Measurements from ENCODE around the gene DDX10.

The DDX10 gene

DNA sequence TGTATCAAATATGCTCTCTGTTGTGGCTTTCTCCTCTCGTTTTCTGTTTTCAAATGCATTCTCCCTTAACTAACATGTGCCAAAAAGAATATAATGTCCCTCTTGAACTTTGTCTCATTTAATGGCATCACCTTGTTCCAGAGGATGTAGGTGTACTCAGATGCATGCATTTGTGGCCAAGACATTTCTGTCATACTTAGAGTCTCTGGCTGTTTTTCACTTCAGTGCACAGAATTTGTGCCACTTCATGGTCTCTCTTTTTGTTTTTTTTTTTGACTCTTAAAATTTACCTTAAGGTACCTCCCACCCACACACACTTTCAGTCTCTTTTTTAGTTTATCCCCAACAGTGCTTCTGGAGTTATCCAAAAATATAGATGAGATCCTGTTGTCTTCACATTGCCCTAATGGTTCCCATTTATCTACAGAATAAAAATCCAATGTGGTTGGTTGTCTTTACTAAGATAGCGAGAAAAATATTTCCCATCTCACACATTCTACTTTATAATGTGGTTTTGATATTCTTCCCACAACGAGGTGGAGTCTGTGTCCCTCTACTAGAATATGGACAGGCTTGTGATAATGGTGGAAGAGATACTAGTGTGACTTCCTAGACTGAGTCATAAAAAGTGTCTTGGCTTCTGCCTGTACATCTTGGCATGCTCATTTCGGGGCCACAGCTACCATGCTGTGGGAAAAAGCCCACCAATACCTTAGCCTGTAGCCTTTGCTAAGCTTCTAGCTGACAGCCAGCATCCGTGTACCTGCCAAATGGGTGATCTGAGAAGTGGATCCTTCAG lies 125.8 kb downstream of the DDX10 start:
- TF ChIP-seq, protein P1, sequence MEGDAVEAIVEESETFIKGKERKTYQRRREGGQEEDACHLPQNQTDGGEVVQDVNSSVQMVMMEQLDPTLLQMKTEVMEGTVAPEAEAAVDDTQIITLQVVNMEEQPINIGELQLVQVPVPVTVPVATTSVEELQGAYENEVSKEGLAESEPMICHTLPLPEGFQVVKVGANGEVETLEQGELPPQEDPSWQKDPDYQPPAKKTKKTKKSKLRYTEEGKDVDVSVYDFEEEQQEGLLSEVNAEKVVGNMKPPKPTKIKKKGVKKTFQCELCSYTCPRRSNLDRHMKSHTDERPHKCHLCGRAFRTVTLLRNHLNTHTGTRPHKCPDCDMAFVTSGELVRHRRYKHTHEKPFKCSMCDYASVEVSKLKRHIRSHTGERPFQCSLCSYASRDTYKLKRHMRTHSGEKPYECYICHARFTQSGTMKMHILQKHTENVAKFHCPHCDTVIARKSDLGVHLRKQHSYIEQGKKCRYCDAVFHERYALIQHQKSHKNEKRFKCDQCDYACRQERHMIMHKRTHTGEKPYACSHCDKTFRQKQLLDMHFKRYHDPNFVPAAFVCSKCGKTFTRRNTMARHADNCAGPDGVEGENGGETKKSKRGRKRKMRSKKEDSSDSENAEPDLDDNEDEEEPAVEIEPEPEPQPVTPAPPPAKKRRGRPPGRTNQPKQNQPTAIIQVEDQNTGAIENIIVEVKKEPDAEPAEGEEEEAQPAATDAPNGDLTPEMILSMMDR (conservative IDR thresholded peaks at IDR 0.05): no peak
- TF ChIP-seq ZFX (IDR thresholded peaks at IDR 0.05): no peak
- no peak overlapping the region for H3K27ac ChIP-seq

DNA sequence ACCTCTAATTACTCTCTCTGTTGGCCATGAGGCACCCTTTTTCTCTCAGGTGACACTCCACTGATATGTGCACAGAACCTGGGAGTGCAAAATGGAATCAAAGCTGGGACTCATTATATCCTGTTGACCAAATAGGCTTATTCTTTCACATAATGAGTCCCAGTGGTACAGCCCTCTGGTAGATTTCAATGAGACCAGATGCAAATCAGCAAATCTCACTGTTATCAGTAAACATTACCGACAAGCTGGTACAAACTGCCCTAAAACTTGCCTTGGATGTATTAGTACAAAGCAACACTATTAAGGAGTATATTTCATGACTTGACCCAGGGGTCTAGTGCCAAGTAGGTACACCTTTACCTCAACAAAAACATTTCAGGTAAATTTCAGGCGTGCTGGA lies 128.3 kb downstream of the DDX10 start:
- no peak overlapping the region for H3K27ac ChIP-seq
- TF ChIP-seq, protein P1 (conservative IDR thresholded peaks at IDR 0.05): no peak
- no peak for TF ChIP-seq ZFX (IDR thresholded peaks at IDR 0.05)

DNA sequence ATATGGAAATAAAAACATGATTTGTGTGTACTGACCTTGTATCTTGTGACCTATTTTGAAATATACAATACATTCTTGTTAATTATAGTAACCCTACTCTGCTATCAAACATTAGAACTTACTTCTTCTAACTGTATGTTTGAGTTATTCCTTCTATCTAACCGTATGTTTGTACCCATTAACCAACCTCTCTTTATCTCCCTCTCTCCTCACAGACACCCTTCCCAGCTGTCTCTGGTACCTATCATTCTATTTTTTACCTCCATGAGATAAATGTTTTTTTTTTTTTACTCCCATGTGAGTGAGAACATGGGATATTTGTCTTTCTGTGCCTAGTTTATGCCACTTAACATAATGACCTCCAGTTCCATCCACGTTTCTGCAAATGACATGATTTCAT lies 128.7 kb downstream of the DDX10 start:
- H3K27ac ChIP-seq: no peak overlapping the region
- no peak for TF ChIP-seq ZFX (IDR thresholded peaks at IDR 0.05)
- TF ChIP-seq, protein P1 (conservative IDR thresholded peaks at IDR 0.05): no peak

DNA sequence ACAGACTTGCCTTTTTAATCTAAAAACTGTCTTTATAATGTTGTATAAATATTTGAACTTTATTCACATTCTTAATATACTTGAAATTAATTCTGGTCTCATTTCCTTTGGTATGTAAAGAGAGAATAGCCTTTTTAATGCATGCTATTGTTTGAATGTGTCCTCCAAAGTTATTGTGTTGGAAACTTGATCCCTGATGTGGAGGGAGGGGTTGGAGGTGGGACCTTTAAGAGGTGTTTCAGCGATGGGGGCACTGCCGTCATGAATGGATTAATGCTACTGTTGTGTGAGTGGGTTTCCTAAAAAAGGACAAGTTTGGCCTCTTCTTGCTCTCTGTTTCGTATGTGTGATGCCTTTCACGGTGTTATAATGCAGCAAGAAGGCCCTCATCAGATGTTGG lies 131.7 kb downstream of the DDX10 start:
- TF ChIP-seq, protein P1 (conservative IDR thresholded peaks at IDR 0.05): no peak
- no peak for TF ChIP-seq ZFX (IDR thresholded peaks at IDR 0.05)
- no peak overlapping the region for H3K27ac ChIP-seq

DNA sequence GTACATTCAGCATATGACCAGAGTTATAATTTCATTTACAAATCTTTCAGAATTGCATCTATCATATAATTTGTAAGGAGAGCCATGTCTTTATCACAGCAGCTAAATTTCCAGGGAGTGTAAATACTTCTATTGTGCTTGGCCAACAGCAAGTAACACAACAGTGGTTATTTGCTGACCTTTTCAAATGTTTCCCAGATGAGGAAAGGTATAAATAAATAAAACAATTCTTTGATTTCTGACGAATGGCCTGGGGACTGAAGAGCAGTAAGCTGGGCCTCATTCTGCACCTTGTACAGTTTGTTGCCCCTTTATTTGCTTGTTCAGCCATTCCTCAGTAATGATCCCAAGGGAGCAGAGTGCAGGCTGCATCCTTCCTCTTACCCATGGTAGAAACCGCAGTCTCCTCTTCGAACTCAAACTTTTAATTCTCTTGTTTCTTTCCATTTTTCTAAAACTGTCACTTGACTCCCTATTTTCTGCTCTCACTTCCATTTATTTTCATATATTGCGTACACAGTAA lies 132.8 kb downstream of the DDX10 start:
- no peak for TF ChIP-seq ZFX (IDR thresholded peaks at IDR 0.05)
- TF ChIP-seq, protein P1 (conservative IDR thresholded peaks at IDR 0.05): no peak
- H3K27ac ChIP-seq: no peak overlapping the region

DNA sequence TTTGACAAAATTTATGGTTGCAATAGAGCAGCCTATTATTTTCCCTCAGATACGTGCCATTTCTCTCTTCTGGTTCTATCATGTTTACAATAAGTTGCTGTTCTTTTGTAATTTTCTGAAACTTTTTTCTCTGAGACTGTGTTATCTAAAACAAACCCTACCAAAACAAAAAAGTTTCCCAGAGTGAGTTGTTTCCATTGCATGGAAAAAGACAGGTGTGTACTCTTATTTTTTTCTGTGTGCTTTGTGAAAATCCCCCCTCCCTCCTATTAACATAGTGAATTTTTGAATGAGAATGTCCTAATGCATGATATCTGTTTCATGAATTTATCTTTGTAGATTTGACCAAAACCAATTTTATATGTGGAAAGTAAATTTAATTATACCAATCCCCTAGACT lies 137.6 kb downstream of the DDX10 start:
- no peak for TF ChIP-seq ZFX (IDR thresholded peaks at IDR 0.05)
- TF ChIP-seq, protein P1 (conservative IDR thresholded peaks at IDR 0.05): no peak
- H3K27ac ChIP-seq: no peak overlapping the region

DNA sequence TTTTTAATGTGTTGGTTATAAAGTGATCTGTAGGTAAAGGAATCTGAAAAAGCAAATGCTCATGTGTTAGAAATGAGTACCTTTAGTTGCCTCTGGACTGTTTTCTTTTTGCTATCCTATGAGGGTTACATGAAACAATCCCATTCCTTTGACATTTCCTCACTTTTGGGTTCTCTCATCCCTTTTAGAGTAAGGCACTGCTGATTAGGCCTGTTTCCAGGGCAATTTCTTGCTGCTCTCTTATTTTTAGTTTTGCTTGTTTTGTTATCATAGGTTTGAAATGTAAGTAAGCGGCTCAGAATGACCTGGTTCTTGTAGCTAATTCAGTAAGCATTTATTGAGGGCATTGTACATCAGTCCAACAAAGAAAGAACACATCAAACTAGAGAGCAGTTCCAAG lies 138.9 kb downstream of the DDX10 start:
- H3K27ac ChIP-seq: no peak overlapping the region
- TF ChIP-seq, protein P1 (conservative IDR thresholded peaks at IDR 0.05): no peak
- no peak for TF ChIP-seq ZFX (IDR thresholded peaks at IDR 0.05)
